ENCODE data around the gene IL12RB2.

The IL12RB2 gene

DNA sequence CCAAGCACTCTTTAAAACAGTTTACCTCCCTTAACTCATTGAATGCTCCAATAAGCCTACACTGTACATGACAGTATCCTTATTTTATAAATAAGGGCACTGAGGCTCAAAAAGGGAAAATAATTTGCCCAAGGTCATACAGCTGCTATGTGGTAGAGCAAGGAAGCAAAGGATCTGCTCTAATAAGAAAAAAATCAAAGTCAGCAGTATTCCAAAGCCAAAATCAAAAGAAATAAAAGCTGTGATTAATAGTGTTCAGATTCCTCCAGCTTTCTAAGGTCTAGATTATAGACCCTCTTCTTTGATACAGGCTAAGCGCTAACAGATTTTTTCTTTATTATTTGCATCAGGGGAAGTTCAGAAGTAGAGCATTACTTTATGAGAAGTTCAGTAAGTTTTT, 39.3 kb downstream of the IL12RB2 start:
- no peak overlapping the region for H3K4me3 ChIP-seq (ENCODE audit: low read depth, low read length, poor library complexity, severe bottlenecking)
- H3K27ac ChIP-seq (ENCODE audit: low read depth, low read length, poor library complexity, severe bottlenecking): no peak overlapping the region
- TF ChIP-seq EZH2 (IDR thresholded peaks at IDR 0.05; ENCODE audit: borderline replicate concordance, low read length): no peak
- TF ChIP-seq, protein P1, sequence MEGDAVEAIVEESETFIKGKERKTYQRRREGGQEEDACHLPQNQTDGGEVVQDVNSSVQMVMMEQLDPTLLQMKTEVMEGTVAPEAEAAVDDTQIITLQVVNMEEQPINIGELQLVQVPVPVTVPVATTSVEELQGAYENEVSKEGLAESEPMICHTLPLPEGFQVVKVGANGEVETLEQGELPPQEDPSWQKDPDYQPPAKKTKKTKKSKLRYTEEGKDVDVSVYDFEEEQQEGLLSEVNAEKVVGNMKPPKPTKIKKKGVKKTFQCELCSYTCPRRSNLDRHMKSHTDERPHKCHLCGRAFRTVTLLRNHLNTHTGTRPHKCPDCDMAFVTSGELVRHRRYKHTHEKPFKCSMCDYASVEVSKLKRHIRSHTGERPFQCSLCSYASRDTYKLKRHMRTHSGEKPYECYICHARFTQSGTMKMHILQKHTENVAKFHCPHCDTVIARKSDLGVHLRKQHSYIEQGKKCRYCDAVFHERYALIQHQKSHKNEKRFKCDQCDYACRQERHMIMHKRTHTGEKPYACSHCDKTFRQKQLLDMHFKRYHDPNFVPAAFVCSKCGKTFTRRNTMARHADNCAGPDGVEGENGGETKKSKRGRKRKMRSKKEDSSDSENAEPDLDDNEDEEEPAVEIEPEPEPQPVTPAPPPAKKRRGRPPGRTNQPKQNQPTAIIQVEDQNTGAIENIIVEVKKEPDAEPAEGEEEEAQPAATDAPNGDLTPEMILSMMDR (IDR thresholded peaks at IDR 0.05; ENCODE audit: low read length): no peak
- no peaks in the 10 kb centered on the region for H3F3A ChIP-seq (ENCODE audit: insufficient read depth, low read length)
- no peaks in the 10 kb centered on the region for H3K27me3 ChIP-seq (ENCODE audit: insufficient read depth, low read length)
- no peaks in the 10 kb centered on the region for H3K4me1 ChIP-seq (ENCODE audit: insufficient read depth, low read length, severe bottlenecking)
- H3K9ac ChIP-seq (ENCODE audit: low read length): no peak overlapping the region
- H2AFZ ChIP-seq (ENCODE audit: low read length): no peak overlapping the region
- H3K36me3 ChIP-seq (ENCODE audit: insufficient read depth, low read length): no peaks in the 10 kb centered on the region
- H3K9me3 ChIP-seq (ENCODE audit: low read length): no peaks in the 10 kb centered on the region
- no peak overlapping the region for H3K4me2 ChIP-seq (ENCODE audit: low read length)
- no peaks in the 10 kb centered on the region for H3K79me2 ChIP-seq (ENCODE audit: insufficient read depth, low read length)
- H3K9me2 ChIP-seq (ENCODE audit: low read depth, low read length): no peaks in the 10 kb centered on the region
- H4K20me1 ChIP-seq (ENCODE audit: insufficient read depth, low read length): no peaks in the 10 kb centered on the region

DNA sequence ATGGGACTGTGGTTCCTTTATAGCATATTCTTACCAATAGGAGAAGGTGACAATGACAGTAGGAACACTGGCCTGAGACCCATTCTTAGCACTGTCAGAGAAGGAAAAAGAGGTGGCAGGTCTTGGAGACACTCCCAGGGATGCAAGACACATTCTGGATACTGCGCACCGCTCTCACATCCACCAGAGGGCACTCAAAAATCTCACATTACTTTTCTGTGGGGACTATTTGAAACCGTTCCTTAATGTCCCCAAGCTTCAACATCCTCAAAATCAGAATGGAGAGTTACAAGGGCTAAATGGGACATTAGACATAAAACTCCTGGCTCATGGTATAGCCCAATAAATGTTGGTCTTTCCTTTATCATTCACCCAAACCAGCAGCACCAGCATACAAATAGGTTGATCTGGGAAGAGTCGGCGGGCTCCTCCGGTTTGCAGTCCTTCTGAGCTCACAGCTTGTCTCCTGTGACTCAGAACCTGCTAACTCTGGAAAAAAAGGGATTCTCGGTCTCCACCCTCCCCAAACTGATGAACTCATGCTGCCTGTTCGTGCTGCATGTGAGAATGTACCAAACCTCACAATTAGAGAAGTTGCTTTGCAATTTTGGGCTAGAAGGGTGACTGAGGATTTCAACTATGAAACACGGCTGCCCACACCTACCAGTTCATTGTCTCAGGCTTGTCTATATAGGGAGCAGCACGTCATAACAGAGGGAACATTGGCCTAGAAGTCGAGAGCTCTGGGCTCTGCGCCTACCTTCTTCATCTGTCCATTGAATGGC, 40.2 kb downstream of the IL12RB2 start:
- no peaks in the 10 kb centered on the region for H3F3A ChIP-seq (ENCODE audit: insufficient read depth, low read length)
- no peak overlapping the region for H2AFZ ChIP-seq (ENCODE audit: low read length)
- H4K20me1 ChIP-seq (ENCODE audit: insufficient read depth, low read length): no peaks in the 10 kb centered on the region
- H3K4me1 ChIP-seq (ENCODE audit: insufficient read depth, low read length, severe bottlenecking): no peaks in the 10 kb centered on the region
- no peaks in the 10 kb centered on the region for H3K36me3 ChIP-seq (ENCODE audit: insufficient read depth, low read length)
- H3K9ac ChIP-seq (ENCODE audit: low read length): no peak overlapping the region
- H3K27me3 ChIP-seq (ENCODE audit: insufficient read depth, low read length): no peaks in the 10 kb centered on the region
- no peaks in the 10 kb centered on the region for H3K9me2 ChIP-seq (ENCODE audit: low read depth, low read length)
- no peak overlapping the region for H3K4me2 ChIP-seq (ENCODE audit: low read length)
- H3K79me2 ChIP-seq (ENCODE audit: insufficient read depth, low read length): no peaks in the 10 kb centered on the region
- TF ChIP-seq, protein P1 (IDR thresholded peaks at IDR 0.05; ENCODE audit: low read length): peak; percentile 88
- no peak for TF ChIP-seq EZH2 (IDR thresholded peaks at IDR 0.05; ENCODE audit: borderline replicate concordance, low read length)
- H3K9me3 ChIP-seq (ENCODE audit: low read length): no peaks in the 10 kb centered on the region
- H3K4me3 ChIP-seq (ENCODE audit: low read depth, low read length, poor library complexity, severe bottlenecking): no peak overlapping the region
- H3K27ac ChIP-seq (ENCODE audit: low read depth, low read length, poor library complexity, severe bottlenecking): no peak overlapping the region

DNA sequence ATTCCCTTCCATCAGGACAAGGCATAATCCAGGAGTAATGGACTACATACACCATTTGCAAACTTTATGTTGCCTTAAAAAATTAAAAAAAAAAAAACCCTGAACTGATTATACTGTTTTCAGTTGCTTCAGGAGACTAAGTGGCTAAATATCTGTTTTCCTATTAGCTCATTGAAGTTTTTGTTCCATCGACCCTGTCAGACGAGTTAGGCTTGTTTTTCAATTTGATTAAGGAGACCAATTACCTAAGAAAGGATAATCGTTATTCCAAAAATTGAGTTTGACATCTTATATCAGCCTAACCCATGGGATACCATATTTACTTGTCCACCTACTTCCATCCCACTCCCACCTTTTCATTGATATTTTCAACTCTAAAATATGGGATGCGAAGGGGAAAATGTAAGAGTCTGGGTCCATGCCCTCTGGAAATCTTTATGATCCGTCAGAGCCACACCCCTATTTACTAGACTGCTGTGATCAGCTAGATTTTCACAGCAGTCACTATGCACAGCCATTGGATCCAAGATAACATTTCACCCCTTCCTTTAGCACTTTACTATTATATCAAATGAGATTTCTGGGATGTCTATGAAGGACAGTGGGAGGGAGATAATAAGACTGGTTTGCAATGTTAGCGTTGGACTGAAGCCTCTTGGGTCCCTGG, 41.0 kb downstream of the IL12RB2 start:
- no peaks in the 10 kb centered on the region for H3K27me3 ChIP-seq (ENCODE audit: insufficient read depth, low read length)
- no peak overlapping the region for H3K27ac ChIP-seq (ENCODE audit: low read depth, low read length, poor library complexity, severe bottlenecking)
- no peaks in the 10 kb centered on the region for H3K79me2 ChIP-seq (ENCODE audit: insufficient read depth, low read length)
- H3K9ac ChIP-seq (ENCODE audit: low read length): no peak overlapping the region
- no peak overlapping the region for H2AFZ ChIP-seq (ENCODE audit: low read length)
- no peaks in the 10 kb centered on the region for H3F3A ChIP-seq (ENCODE audit: insufficient read depth, low read length)
- no peaks in the 10 kb centered on the region for H4K20me1 ChIP-seq (ENCODE audit: insufficient read depth, low read length)
- H3K4me1 ChIP-seq (ENCODE audit: insufficient read depth, low read length, severe bottlenecking): no peaks in the 10 kb centered on the region
- no peak overlapping the region for H3K4me3 ChIP-seq (ENCODE audit: low read depth, low read length, poor library complexity, severe bottlenecking)
- H3K4me2 ChIP-seq (ENCODE audit: low read length): no peak overlapping the region
- H3K9me2 ChIP-seq (ENCODE audit: low read depth, low read length): no peaks in the 10 kb centered on the region
- TF ChIP-seq, protein P1 (IDR thresholded peaks at IDR 0.05; ENCODE audit: low read length): no peak
- no peak for TF ChIP-seq EZH2 (IDR thresholded peaks at IDR 0.05; ENCODE audit: borderline replicate concordance, low read length)
- no peaks in the 10 kb centered on the region for H3K9me3 ChIP-seq (ENCODE audit: low read length)
- H3K36me3 ChIP-seq (ENCODE audit: insufficient read depth, low read length): no peaks in the 10 kb centered on the region
